COLO668 (cell line): ENCODE data around the gene ZNF532.

Experiments
- DNase-seq: peaks from one replicate; lab custom pipeline; 2025; ENCODE audit not compliant: unreplicated experiment; lab: John Stamatoyannopoulos, UW

Gene ZNF532

GRCh38 chr18:59033974-59034373, 169.3 kb downstream of the ZNF532 start:
- no peak for DNase-seq

GRCh38 chr18:59035591-59035990, 170.9 kb downstream of the ZNF532 start:
- no peak for DNase-seq
